ENCODE measurements around the gene FETUB. TPM values are rescaled to one million over a fixed set of nuclear protein-coding genes. Genes with fewer than 3 reads are reported as not detected.

Gene FETUB
- total and polyA plus RNA-seq, 2 donors (not counting 1 experiment from before 2014, with no cell fraction given) = not detected

DNA sequence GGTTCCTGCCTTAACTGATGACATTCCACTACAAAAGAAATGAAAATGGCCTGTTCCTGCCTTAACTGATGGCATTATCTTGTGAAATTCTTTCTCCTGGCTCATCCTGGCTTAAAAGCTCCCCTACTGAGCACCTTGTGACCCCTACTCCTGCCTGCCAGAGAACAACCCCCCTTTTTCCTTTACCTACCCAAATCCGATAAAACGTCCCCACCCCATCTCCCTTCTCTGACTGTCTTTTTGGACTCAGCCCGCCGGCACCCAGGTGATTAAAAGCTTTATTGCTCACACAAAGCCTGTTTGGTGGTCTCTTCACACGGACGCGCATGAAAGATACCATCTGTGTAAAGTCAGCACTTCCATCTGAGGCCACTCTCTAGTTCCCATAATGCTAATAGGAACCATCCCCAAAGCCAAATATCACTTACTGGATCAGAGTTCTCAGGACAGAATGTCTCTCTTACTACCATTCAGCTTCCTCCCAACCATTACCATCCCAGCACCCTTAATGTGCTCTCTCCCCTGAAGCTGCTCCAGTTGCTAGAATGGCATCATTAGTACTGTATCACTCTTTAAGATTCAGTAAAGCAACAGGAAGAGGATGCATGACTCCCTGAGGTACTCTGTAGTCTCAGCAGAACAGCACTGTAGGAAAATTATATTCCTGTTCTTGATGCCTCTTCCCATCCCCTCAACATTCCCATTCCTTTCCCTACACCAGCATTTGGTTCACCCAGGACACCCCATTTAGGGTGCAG, 23.3 kb downstream of the FETUB start:
- no peak for ATAC-seq (ENCODE audit: low read depth)
- POLR2A ChIA-PET = interaction anchor here (0.9 kb wide), 1 partner anchor 120 kb away, joined by 3 read pairs; the partner anchor contains the start of gene EIF4A2
- H3K9me3 ChIP-seq (ENCODE audit: control extremely low read depth in 1 of 3, control insufficient read depth in 2 of 3, insufficient read depth in 1 of 3, low read length in 2 of 3) = no peaks in the 10 kb centered on the region
- H3K79me2 ChIP-seq (ENCODE audit: control insufficient read depth, insufficient read depth, low read length) = no peaks in the 10 kb centered on the region
- no peaks in the 10 kb centered on the region for H3K4me1 ChIP-seq (ENCODE audit: control insufficient read depth in 2 of 2, insufficient read depth in 2 of 2, low read length in 2 of 2)
- H3K36me3 ChIP-seq (replicated peaks in 1 of 2; ENCODE audit: control extremely low read depth in 1 of 2, control insufficient read depth in 1 of 2, extremely low read depth in 1 of 2, insufficient read depth in 2 of 2, low read length in 1 of 2) = no peaks in the 10 kb centered on the region
- CTCF ChIA-PET = no interaction called here
- DNase-seq = no peak
- H3K27me3 Mint-ChIP-seq = peaks cover 20% of the 10 kb centered on the region
- TF ChIP-seq, protein P1, sequence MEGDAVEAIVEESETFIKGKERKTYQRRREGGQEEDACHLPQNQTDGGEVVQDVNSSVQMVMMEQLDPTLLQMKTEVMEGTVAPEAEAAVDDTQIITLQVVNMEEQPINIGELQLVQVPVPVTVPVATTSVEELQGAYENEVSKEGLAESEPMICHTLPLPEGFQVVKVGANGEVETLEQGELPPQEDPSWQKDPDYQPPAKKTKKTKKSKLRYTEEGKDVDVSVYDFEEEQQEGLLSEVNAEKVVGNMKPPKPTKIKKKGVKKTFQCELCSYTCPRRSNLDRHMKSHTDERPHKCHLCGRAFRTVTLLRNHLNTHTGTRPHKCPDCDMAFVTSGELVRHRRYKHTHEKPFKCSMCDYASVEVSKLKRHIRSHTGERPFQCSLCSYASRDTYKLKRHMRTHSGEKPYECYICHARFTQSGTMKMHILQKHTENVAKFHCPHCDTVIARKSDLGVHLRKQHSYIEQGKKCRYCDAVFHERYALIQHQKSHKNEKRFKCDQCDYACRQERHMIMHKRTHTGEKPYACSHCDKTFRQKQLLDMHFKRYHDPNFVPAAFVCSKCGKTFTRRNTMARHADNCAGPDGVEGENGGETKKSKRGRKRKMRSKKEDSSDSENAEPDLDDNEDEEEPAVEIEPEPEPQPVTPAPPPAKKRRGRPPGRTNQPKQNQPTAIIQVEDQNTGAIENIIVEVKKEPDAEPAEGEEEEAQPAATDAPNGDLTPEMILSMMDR (IDR thresholded peaks at IDR 0.05) = no peak
- no peak for TF ChIP-seq EZH2 (IDR thresholded peaks at IDR 0.05; ENCODE audit: borderline replicate concordance, insufficient read depth, low read depth, low read length, poor library complexity, severe bottlenecking)
- H3K9ac ChIP-seq (ENCODE audit: low read length) = no peak overlapping the region
- no peak overlapping the region for H3K4me2 ChIP-seq (replicated peaks; ENCODE audit: low read depth, low read length, poor library complexity, severe bottlenecking)
- H4K20me1 ChIP-seq (ENCODE audit: control insufficient read depth, insufficient read depth, low read length, poor library complexity, severe bottlenecking) = no peaks in the 10 kb centered on the region
- no peak overlapping the region for H3K4me3 ChIP-seq (ENCODE audit: control extremely low read depth in 1 of 5, extremely low read depth in 1 of 5, insufficient read depth in 1 of 5, low read depth in 2 of 5, low read length in 4 of 5)
- intact Hi-C loops (cut with micrococcal nuclease) = no loop called here
- H3K9me3 Mint-ChIP-seq (ENCODE audit: insufficient read depth) = no peaks in the 10 kb centered on the region
- 64% methylated on average over 7 of the region's 7 CpGs for WGBS (ENCODE audit: insufficient coverage)
- H3K4me1 Mint-ChIP-seq = no peaks in the 10 kb centered on the region
- no peak overlapping the region for H3K4me3 Mint-ChIP-seq
- H3K27me3 ChIP-seq (replicated peaks in 1 of 4; ENCODE audit: control extremely low read depth in 1 of 4, control insufficient read depth in 3 of 4, insufficient read depth in 4 of 4, low read length in 3 of 4) = peaks cover 0 to 2% (median 0%) of the 10 kb centered on the region in 4 experiments
- no peak overlapping the region for H3K27ac ChIP-seq (ENCODE audit: low read length in 2 of 2)
- H2AFZ ChIP-seq (ENCODE audit: insufficient read depth, low read depth, low read length, poor library complexity, severe bottlenecking) = no peak overlapping the region
- no peak overlapping the region for H3K27ac Mint-ChIP-seq

DNA sequence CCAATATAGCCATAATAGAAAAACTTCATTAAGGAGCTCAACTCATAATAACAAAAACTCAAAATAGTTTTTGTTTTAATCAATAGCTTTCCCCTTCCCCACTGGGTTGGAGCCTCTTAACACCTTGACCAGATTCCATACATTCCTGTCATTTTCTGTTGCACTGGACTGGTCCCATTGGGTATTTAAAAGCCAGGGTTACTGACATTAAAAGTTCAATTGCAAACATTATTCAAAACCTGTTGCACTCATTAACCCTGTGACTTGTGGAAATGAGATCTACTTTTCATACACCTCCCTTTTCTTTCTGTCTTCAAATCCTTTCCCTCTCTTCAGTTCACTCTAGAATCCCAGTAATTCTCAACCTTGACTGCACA, 23.9 kb downstream of the FETUB start:
- no peaks in the 10 kb centered on the region for H3K9me3 ChIP-seq (ENCODE audit: control extremely low read depth in 1 of 3, control insufficient read depth in 2 of 3, insufficient read depth in 1 of 3, low read length in 2 of 3)
- ATAC-seq (ENCODE audit: low read depth) = no peak
- H3K36me3 ChIP-seq (replicated peaks in 1 of 2; ENCODE audit: control extremely low read depth in 1 of 2, control insufficient read depth in 1 of 2, extremely low read depth in 1 of 2, insufficient read depth in 2 of 2, low read length in 1 of 2) = no peaks in the 10 kb centered on the region
- ChIA-PET CTCF (no interaction called here), POLR2A (interaction anchor here (0.9 kb wide), 1 partner anchor 120 kb away, joined by 3 read pairs; the partner anchor contains the start of gene EIF4A2)
- no peak overlapping the region for H3K9ac ChIP-seq (ENCODE audit: low read length)
- H3K79me2 ChIP-seq (ENCODE audit: control insufficient read depth, insufficient read depth, low read length) = no peaks in the 10 kb centered on the region
- intact Hi-C loops (cut with micrococcal nuclease) = no loop called here
- no peak overlapping the region for H3K4me2 ChIP-seq (replicated peaks; ENCODE audit: low read depth, low read length, poor library complexity, severe bottlenecking)
- no peak overlapping the region for H2AFZ ChIP-seq (ENCODE audit: insufficient read depth, low read depth, low read length, poor library complexity, severe bottlenecking)
- H3K27ac ChIP-seq (ENCODE audit: low read length in 2 of 2) = no peak overlapping the region
- peaks cover 0 to 2% (median 0%) of the 10 kb centered on the region in 4 experiments for H3K27me3 ChIP-seq (replicated peaks in 1 of 4; ENCODE audit: control extremely low read depth in 1 of 4, control insufficient read depth in 3 of 4, insufficient read depth in 4 of 4, low read length in 3 of 4)
- H3K4me3 ChIP-seq (ENCODE audit: control extremely low read depth in 1 of 5, extremely low read depth in 1 of 5, insufficient read depth in 1 of 5, low read depth in 2 of 5, low read length in 4 of 5) = no peak overlapping the region
- H3K4me3 Mint-ChIP-seq = no peak overlapping the region
- peaks cover 20% of the 10 kb centered on the region for H3K27me3 Mint-ChIP-seq
- DNase-seq = no peak
- no peak overlapping the region for H3K27ac Mint-ChIP-seq
- H3K4me1 Mint-ChIP-seq = no peaks in the 10 kb centered on the region
- TF ChIP-seq EZH2 (IDR thresholded peaks at IDR 0.05; ENCODE audit: borderline replicate concordance, insufficient read depth, low read depth, low read length, poor library complexity, severe bottlenecking) = no peak
- TF ChIP-seq, protein P1 (IDR thresholded peaks at IDR 0.05) = no peak
- no peaks in the 10 kb centered on the region for H3K4me1 ChIP-seq (ENCODE audit: control insufficient read depth in 2 of 2, insufficient read depth in 2 of 2, low read length in 2 of 2)
- no peaks in the 10 kb centered on the region for H4K20me1 ChIP-seq (ENCODE audit: control insufficient read depth, insufficient read depth, low read length, poor library complexity, severe bottlenecking)
- no peaks in the 10 kb centered on the region for H3K9me3 Mint-ChIP-seq (ENCODE audit: insufficient read depth)
